HFF-Myc (cell line): ENCODE measurements around the gene AFDN.

ENCODE experiments used
- DNase-seq: peaks from one replicate; pipeline ENCODE4 v3.0.0-alpha.2; 2011; ENCODE audit warnings: low read depth; ENCODE audit errors: extremely low read depth
- H3K4me3 ChIP-seq: replicated peaks from 2 replicates; pipeline ENCODE4 v1.5.1; 2011; ENCODE audit warnings: low read depth, mild to moderate bottlenecking, control low read depth, low read length
- TF ChIP-seq, protein P1 (sequence below): IDR thresholded peaks from 2 replicates; pipeline ENCODE4 v1.5.1; 2012; ENCODE audit warnings: mild to moderate bottlenecking, low read depth, low read length, control low read depth; ENCODE audit errors: missing control alignments

The AFDN gene

DNA sequence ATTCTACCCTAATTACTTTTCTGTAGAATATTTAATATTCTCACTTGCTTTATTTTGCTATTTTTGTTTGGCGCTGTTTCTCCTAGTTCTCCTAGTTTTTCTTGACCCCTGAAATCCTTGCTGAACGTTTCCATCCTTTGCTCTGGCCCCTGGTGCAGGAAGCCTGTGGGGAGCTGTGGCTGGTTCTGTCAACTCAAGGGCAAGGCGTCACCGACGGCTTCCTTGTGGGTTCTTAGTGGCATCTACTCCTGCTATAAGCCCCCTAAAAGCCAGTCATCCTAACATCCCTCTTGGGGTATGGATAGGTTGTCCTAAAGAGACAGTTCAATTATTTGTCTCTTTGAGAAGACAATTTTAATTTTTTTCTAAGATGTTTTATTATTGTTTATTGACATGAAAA, 133.9 kb downstream of the AFDN start:
- no peak for DNase-seq
- TF ChIP-seq, protein P1, sequence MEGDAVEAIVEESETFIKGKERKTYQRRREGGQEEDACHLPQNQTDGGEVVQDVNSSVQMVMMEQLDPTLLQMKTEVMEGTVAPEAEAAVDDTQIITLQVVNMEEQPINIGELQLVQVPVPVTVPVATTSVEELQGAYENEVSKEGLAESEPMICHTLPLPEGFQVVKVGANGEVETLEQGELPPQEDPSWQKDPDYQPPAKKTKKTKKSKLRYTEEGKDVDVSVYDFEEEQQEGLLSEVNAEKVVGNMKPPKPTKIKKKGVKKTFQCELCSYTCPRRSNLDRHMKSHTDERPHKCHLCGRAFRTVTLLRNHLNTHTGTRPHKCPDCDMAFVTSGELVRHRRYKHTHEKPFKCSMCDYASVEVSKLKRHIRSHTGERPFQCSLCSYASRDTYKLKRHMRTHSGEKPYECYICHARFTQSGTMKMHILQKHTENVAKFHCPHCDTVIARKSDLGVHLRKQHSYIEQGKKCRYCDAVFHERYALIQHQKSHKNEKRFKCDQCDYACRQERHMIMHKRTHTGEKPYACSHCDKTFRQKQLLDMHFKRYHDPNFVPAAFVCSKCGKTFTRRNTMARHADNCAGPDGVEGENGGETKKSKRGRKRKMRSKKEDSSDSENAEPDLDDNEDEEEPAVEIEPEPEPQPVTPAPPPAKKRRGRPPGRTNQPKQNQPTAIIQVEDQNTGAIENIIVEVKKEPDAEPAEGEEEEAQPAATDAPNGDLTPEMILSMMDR, result no peak
- no peak overlapping the region for H3K4me3 ChIP-seq

DNA sequence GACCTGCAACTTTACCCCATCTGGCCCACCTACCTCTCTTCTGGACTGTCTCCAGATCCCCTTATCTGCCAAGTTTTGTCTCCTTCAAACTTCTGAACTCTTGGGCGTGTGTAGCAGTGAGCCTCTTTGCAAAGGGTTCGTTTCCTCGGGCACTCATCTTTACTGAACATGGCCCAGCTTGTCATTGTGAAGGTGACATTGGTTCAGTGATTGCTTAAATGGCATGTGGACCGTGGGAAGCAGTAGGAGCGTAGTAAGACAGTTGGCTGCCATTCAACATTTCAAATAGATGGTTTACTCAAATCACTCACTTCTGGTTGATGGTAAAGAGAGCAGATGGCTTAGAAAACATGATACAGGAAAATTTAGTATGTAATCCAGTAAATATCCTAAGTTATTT, 136.0 kb downstream of the AFDN start:
- TF ChIP-seq, protein P1, result no peak
- no peak for DNase-seq
- H3K4me3 ChIP-seq, result no peak overlapping the region

DNA sequence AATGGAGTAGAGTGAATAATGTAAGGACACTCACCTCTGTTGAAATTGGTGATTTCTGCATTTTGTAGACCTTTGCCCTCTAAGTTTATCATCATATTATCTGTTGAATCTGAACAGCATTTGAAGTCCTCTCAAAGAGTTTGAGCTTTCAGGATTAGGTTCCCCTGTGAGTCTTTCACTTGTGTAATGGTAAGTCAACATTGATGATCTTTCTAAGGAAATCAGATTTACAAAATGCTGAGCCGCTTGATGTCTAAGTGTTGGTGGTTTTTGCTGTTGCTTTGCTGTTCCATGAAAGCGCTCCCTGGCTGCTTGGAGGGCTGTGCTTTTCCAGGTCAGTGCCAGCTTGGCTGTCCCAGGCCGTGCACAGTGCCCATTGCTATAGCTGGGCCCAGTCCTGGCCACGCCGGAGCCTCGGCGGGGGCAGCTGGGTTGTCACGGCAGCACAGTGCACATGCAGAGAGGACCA, 136.9 kb downstream of the AFDN start:
- TF ChIP-seq, protein P1, result no peak
- no peak overlapping the region for H3K4me3 ChIP-seq
- DNase-seq, result no peak

DNA sequence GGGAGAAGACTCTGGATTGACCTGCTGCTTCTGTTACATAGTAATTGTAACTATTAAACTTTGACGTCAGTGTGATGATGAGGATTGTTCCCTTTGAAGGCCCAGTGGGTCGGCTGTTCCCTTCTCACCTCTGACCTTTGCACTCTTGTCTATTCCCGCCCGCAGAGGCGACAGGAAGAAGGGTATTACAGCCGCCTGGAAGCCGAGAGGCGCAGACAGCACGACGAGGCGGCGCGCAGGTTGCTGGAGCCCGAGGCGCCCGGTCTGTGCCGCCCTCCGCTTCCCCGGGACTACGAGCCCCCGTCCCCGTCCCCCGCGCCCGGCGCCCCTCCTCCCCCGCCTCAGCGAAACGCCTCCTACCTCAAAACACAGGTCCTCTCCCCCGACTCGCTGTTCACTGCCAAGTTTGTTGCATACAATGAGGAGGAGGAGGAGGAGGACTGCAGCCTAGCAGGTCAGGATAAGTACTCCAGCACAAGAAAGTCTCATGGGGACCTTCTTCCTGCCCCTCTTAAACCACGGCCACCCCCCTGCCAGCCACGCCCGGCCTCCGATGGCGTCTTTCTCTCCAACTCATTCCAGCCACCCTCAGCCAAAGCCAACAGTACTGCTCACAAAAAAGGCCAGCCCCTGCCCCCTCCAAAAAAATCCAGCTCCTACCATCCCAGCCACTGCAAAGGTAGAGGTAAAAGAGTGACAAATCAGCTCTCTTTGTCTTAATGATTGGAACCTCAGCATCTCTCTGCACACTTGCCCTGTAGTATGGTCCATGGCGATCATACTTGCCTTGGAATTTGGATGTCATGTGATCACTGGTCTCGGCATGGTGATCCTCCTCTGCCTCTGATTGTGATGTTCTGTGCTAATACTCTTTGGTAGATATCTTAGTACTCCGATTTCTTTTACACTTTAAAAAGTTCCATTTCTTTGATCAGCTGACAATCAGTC, 139.2 kb downstream of the AFDN start:
- H3K4me3 ChIP-seq, result no peak overlapping the region
- TF ChIP-seq, protein P1, result no peak
- DNase-seq, result no peak

DNA sequence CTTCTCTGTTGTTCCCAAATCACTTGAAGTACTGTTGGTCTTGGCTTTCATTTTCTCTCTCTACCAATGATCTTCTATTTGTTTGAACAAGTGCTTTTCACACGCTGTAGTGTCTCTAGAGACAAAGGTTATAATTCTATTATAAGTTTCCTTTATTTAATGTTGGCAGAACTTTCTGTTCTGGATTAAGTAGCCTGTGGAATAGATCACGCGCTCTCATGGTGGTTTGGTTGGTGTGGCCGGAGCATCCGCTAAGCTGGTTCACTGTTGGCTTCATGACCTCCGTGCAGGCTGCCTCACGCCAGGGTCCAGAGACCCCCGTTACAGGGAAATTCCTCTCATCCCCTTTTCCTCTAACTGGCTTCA, 139.8 kb downstream of the AFDN start:
- no peak for DNase-seq
- TF ChIP-seq, protein P1, result no peak
- no peak overlapping the region for H3K4me3 ChIP-seq

DNA sequence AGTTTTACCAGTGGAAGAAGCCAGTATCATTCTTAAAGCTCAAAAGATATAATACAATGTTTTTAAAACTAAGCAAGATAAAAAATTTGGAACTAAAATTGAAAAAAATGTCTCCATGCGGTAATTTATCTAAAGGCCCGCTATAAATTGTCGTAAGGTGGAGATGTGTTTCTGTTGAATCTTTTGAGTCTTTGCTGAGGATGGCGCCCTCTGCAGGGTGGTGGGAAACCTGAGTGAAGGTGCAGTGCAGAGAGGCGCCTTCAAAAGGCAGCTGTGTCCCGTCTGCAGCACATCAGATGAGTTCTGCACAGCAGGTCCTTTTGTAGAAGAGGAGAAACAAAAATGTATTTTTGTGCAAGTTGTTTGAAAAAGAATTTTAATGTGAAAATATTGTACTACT, 141.4 kb downstream of the AFDN start:
- no peak for DNase-seq
- TF ChIP-seq, protein P1, result peak; percentile 49
- H3K4me3 ChIP-seq, result no peak overlapping the region
